Stimulated activated naive CD4-positive, alpha-beta T cell (primary cell): ENCODE results near the gene REV3L.
A peak's percentile ranks its signal among the peaks of the same experiment; 100 is the strongest.
"Not testable (repeated sequence)": the region's sequence is repeated elsewhere in the genome, so short reads cannot be mapped to it uniquely, and the experiment has no call there.

ENCODE experiments used
- DNase-seq, 6 experiments: peaks; one replicate each; lab custom pipeline; 2025; lab: John Stamatoyannopoulos, UW

REV3L gene

GRCh38 chr6:111300938-111301800 lies 181.8 kb downstream of the REV3L start:
- DNase-seq: not testable (repeated sequence)

GRCh38 chr6:111297776-111298175 lies 185.2 kb downstream of the REV3L start:
- no peak for DNase-seq

- DNase-seq: peak in 1 of 6 experiments; percentile 4
Observed at GRCh38 chr6:111294374-111294967, 188.5 kb downstream of the REV3L start.

- DNase-seq: no peak
Observed at GRCh38 chr6:111291336-111292259, 191.4 kb downstream of the REV3L start.

- not testable (repeated sequence) for DNase-seq
Observed at GRCh38 chr6:111290689-111291335, 192.2 kb downstream of the REV3L start.

- DNase-seq: not testable (repeated sequence)
Observed at GRCh38 chr6:111284356-111284755, 198.7 kb downstream of the REV3L start.

GRCh38 chr6:111283707-111284106 lies 199.3 kb downstream of the REV3L start:
- no peak for DNase-seq

- DNase-seq: no peak
Observed at GRCh38 chr6:111282515-111282914, 200.5 kb downstream of the REV3L start.

- DNase-seq: no peak
Observed at GRCh38 chr6:111280445-111280955, 202.5 kb downstream of the REV3L start.

- no peak for DNase-seq
Observed at GRCh38 chr6:111278731-111279130, 204.3 kb downstream of the REV3L start.

GRCh38 chr6:111277819-111278218 lies 205.2 kb downstream of the REV3L start:
- no peak for DNase-seq

GRCh38 chr6:111276736-111277135 lies 206.3 kb downstream of the REV3L start:
- DNase-seq: no peak

- DNase-seq: no peak
Observed at GRCh38 chr6:111276335-111276734, 206.7 kb downstream of the REV3L start.

- DNase-seq: no peak
Observed at GRCh38 chr6:111274593-111275217, 208.3 kb downstream of the REV3L start.

GRCh38 chr6:111270121-111270520 lies 212.9 kb downstream of the REV3L start:
- no peak for DNase-seq

GRCh38 chr6:111269401-111269970 lies 213.5 kb downstream of the REV3L start:
- DNase-seq: no peak

- no peak for DNase-seq
Observed at GRCh38 chr6:111267764-111268333, 215.2 kb downstream of the REV3L start.

- DNase-seq: no peak
Observed at GRCh38 chr6:111266276-111266675, 216.7 kb downstream of the REV3L start.

GRCh38 chr6:111265842-111266241 lies 217.2 kb downstream of the REV3L start:
- DNase-seq: no peak

- no peak for DNase-seq
Observed at GRCh38 chr6:111263837-111264236, 219.2 kb downstream of the REV3L start.
